WTC11 (cell line): ENCODE results near the gene CRIP2. TPM values are rescaled to one million over a fixed set of nuclear protein-coding genes. Genes with fewer than 3 reads are reported as not detected.

Experiments
- ATAC-seq: fragments of 200-7000 bp; cut with Tn5 transposase; 2 replicates; pipeline ENCODE4 v1.10.0; 2021; ENCODE audit warnings: mild to moderate bottlenecking, moderate library complexity
- CTCF ChIA-PET: fragments of 300-600 bp; sonication (Branson Sonifier 250); formaldehyde crosslinking; loops from one replicate; lab custom pipeline; 2021; ENCODE audit warnings: antibody characterized with exemption; lab: Charles Lee
- POLR2A ChIA-PET: fragments of 350-600 bp; sonication (Branson Sonifier 250); formaldehyde crosslinking; loops from one replicate; lab custom pipeline; 2021; ENCODE audit warnings: antibody characterized with exemption; lab: Charles Lee
- DNase-seq: peaks from one replicate; pipeline ENCODE4 v3.0.0; 2021; ENCODE audit warnings: low spot score
- H3K27ac Mint-ChIP-seq: 2 replicates; pipeline ENCODE4 v1.8.0; 2021; ENCODE audit warnings: mixed read lengths
- H3K27me3 Mint-ChIP-seq: 2 replicates; pipeline ENCODE4 v1.8.0; 2021; ENCODE audit warnings: low read depth, mild to moderate bottlenecking, moderate library complexity, mixed read lengths
- H3K36me3 Mint-ChIP-seq: 2 replicates; pipeline ENCODE4 v1.8.0; 2021; ENCODE audit warnings: mixed read lengths
- H3K4me1 Mint-ChIP-seq: 2 replicates; pipeline ENCODE4 v1.8.0; 2022; ENCODE audit warnings: mixed read lengths
- H3K4me3 Mint-ChIP-seq: 2 replicates; pipeline ENCODE4 v1.8.0; 2021; ENCODE audit warnings: mild to moderate bottlenecking, moderate library complexity, mixed read lengths
- H3K9me3 Mint-ChIP-seq: 2 replicates; pipeline ENCODE4 v1.8.0; 2021; ENCODE audit warnings: mixed read lengths
- ESRRA ChIP-seq: sonication (generic); formaldehyde crosslinking; IDR thresholded peaks from 2 replicates; pipeline ENCODE4 v1.8.1; 2022; ENCODE audit warnings: mild to moderate bottlenecking, missing genetic modification reagents, borderline replicate concordance
- ETV6 ChIP-seq: sonication (generic); formaldehyde crosslinking; IDR thresholded peaks from 2 replicates; pipeline ENCODE4 v1.8.1; 2022; ENCODE audit warnings: mild to moderate bottlenecking, missing genetic modification reagents
- FOXP1 ChIP-seq: sonication (generic); formaldehyde crosslinking; IDR thresholded peaks from 2 replicates; pipeline ENCODE4 v1.8.0; 2022; ENCODE audit warnings: missing genetic modification reagents, mild to moderate bottlenecking, moderate library complexity, borderline replicate concordance
- GABPB1 ChIP-seq: sonication (generic); formaldehyde crosslinking; IDR thresholded peaks from 2 replicates; pipeline ENCODE4 v1.8.1; 2023; ENCODE audit warnings: mild to moderate bottlenecking, missing genetic modification reagents
- MYBL2 ChIP-seq: sonication (generic); formaldehyde crosslinking; IDR thresholded peaks from 2 replicates; pipeline ENCODE4 v1.8.1; 2023; ENCODE audit warnings: mild to moderate bottlenecking, moderate library complexity, missing genetic modification reagents
- NFE2L1 ChIP-seq: sonication (generic); formaldehyde crosslinking; IDR thresholded peaks from 2 replicates; pipeline ENCODE4 v1.8.1; 2023; ENCODE audit warnings: missing genetic modification reagents
- NFYB ChIP-seq: sonication (generic); formaldehyde crosslinking; conservative IDR thresholded peaks from 2 replicates; pipeline ENCODE4 v1.8.0; 2022; ENCODE audit warnings: low read depth, missing genetic modification reagents
- NR1H2 ChIP-seq: sonication (generic); formaldehyde crosslinking; IDR thresholded peaks from 2 replicates; pipeline ENCODE4 v1.9.0; 2021; ENCODE audit warnings: mild to moderate bottlenecking, moderate library complexity, missing genetic modification reagents
- NR2C2 ChIP-seq: sonication (generic); formaldehyde crosslinking; IDR thresholded peaks from 2 replicates; pipeline ENCODE4 v1.8.0; 2022; ENCODE audit warnings: mild to moderate bottlenecking, missing genetic modification reagents
- SP1 ChIP-seq: sonication (generic); formaldehyde crosslinking; conservative IDR thresholded peaks from 2 replicates; pipeline ENCODE4 v1.8.1; 2022; ENCODE audit warnings: missing genetic modification reagents
- TCF7 ChIP-seq: sonication (generic); formaldehyde crosslinking; IDR thresholded peaks from 2 replicates; pipeline ENCODE4 v1.8.0; 2022; ENCODE audit warnings: mild to moderate bottlenecking, low read depth, missing genetic modification reagents, moderate library complexity
- TEAD1 ChIP-seq: sonication (generic); formaldehyde crosslinking; IDR thresholded peaks from 2 replicates; pipeline ENCODE4 v1.8.0; 2022; ENCODE audit warnings: mild to moderate bottlenecking, missing genetic modification reagents
- ZNF121 ChIP-seq: sonication (generic); formaldehyde crosslinking; IDR thresholded peaks from 2 replicates; pipeline ENCODE4 v1.8.0; 2023; ENCODE audit warnings: missing genetic modification reagents
- ZNF263 ChIP-seq: sonication (generic); formaldehyde crosslinking; IDR thresholded peaks from 2 replicates; pipeline ENCODE4 v1.8.1; 2022; ENCODE audit warnings: low read depth, mild to moderate bottlenecking, moderate library complexity, missing genetic modification reagents
- ZNF317 ChIP-seq: sonication (generic); formaldehyde crosslinking; IDR thresholded peaks from 2 replicates; pipeline ENCODE4 v1.8.1; 2023; ENCODE audit warnings: low read depth, mild to moderate bottlenecking, moderate library complexity, missing genetic modification reagents, borderline replicate concordance
- ZNF396 ChIP-seq: fragments of 250-450 bp; sonication (Bioruptor Pico); IDR thresholded peaks from 2 replicates; pipeline ENCODE4 v1.8.0; 2021; ENCODE audit warnings: mild to moderate bottlenecking, moderate library complexity, borderline replicate concordance
- ZNF416 ChIP-seq: fragments of 250-450 bp; sonication (Bioruptor Pico); IDR thresholded peaks from 2 replicates; pipeline ENCODE4 v1.9.0; 2021; ENCODE audit warnings: mild to moderate bottlenecking, inconsistent platforms
- total RNA-seq: library from RNA; stranded (reverse); gene quantifications from 3 replicates; pipeline ENCODE4 v1.2.3, GENCODE V29; 2021
- TF ChIP-seq, protein P1 (sequence below): sonication (generic); formaldehyde crosslinking; conservative IDR thresholded peaks from 2 replicates; pipeline ENCODE4 v1.8.1; 2022; ENCODE audit warnings: mild to moderate bottlenecking, missing genetic modification reagents
- TF ChIP-seq, protein P2 (sequence below): sonication (generic); formaldehyde crosslinking; IDR thresholded peaks from 2 replicates; pipeline ENCODE4 v1.8.0; 2022; ENCODE audit warnings: mild to moderate bottlenecking, missing genetic modification reagents
- TF ChIP-seq, protein P3 (sequence below): fragments of 250-450 bp; sonication (Bioruptor Pico); IDR thresholded peaks from 2 replicates; pipeline ENCODE4 v1.8.0; 2021; ENCODE audit warnings: mild to moderate bottlenecking
- TF ChIP-seq, protein P4 (sequence below): sonication (generic); formaldehyde crosslinking; IDR thresholded peaks from 2 replicates; pipeline ENCODE4 v1.8.0; 2023; ENCODE audit warnings: missing genetic modification reagents
- TF ChIP-seq, protein P5 (sequence below): sonication (generic); formaldehyde crosslinking; IDR thresholded peaks from 2 replicates; pipeline ENCODE4 v1.8.1; 2023; ENCODE audit warnings: mild to moderate bottlenecking, missing genetic modification reagents, moderate library complexity

Gene CRIP2
- total RNA-seq, 1 experiment from 2014 or later, result 5.4 TPM

DNA sequence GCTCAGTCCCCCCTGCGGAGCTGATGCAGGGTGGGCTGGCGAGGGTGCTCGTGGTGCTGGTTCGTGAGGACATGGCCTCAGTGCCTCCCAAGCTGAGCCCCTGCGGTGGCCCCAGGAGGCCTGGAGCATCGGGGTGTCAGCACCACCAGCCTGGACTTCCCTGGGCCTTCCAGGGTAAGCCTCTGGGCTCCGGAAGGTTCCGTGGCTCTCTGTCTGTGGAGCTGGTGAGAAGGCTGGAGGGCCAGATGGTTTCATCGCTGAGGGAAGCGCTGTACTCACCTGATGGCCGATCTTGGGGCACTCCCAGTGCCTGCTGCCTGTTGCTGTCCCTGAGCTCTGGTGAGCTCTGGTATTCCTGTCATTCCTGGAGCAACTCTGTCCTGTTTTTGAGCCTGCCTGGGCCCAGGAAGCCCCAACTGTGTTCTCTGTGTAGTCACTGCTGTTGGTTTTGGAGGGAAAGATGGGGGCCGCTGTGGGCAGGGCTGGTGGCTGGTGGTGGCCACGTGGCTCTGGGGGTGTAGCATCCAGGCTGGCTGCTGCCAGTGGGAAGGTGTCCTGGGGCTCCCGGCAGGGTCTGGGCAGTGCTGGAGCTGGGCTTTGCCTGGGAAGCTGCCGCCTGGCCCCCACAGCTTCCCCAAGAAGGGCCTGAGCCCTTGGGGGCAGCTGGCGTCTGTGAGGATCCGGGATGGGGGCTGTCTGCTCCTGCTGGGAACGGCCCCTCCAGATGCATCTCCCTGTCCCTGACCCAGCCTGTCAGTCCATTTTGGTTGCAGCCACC is 36.7 kb upstream of the CRIP2 start:
- POLR2A ChIA-PET, result interaction anchor here (0.6 kb wide), 1 partner anchor 92 kb away, joined by 7 read pairs; no protein-coding TSS in a partner anchor
- H3K27me3 Mint-ChIP-seq, result no peaks in the 10 kb centered on the region
- CTCF ChIA-PET, result interaction anchor here (1.0 to 1.4 kb wide), 3 partner anchors 11 to 67 kb away, joined by 3 to 6 read pairs (median 3); no protein-coding TSS in a partner anchor

DNA sequence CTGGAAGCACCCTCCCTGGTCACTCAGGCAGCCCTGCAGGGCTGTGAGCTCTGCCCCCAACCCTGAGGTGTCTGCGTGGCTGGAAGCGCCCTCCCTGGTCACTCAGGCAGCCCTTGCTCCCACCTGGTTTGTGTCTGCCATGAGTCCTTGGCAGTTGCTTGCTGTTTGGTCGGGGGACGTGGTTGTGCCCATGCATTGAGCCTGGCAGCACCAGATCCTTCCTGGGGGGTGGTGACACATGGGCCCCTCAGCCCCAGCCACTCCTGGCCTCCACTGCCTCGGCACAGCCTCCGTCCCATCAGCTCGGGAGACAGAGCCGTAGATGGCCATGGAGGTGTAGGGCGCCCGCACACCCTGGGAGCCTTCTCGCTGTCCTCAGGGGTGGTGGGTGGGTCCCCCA is 35.4 kb upstream of the CRIP2 start:
- ChIA-PET CTCF (interaction anchor here (0.7 to 2.0 kb wide), 3 partner anchors 9 to 41 kb away, joined by 3 to 8 read pairs (median 3); no protein-coding TSS in a partner anchor), POLR2A (no interaction called here)
- DNase-seq, result no peak
- Mint-ChIP-seq H3K27ac (no peak overlapping the region), H3K4me3 (no peak overlapping the region), H3K4me1 (peaks cover 2% of the 10 kb centered on the region; the same call in 1 of the 2 replicates), H3K36me3 (peaks cover 20% of the 10 kb centered on the region), H3K27me3 (no peaks in the 10 kb centered on the region), H3K9me3 (no peaks in the 10 kb centered on the region)
- TF ChIP-seq NR1H2 (CRISPR knock-in tag) (no peak), ZNF121 (CRISPR knock-in tag) (no peak), ETV6 (CRISPR knock-in tag) (no peak), NFE2L1 (CRISPR knock-in tag) (no peak), ZNF263 (CRISPR knock-in tag) (no peak), NFYB (CRISPR knock-in tag) (no peak)
- TF ChIP-seq, protein P1, sequence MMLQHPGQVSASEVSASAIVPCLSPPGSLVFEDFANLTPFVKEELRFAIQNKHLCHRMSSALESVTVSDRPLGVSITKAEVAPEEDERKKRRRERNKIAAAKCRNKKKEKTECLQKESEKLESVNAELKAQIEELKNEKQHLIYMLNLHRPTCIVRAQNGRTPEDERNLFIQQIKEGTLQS, result no peak
- TF ChIP-seq, all 79 proteins: peak for 0
- ATAC-seq, result no peak

More for the DNA sequence above, 36.7 kb upstream of the CRIP2 start:
- Mint-ChIP-seq H3K4me1 (peaks cover 8% of the 10 kb centered on the region), H3K27ac (no peak overlapping the region), H3K4me3 (no peak overlapping the region), H3K9me3 (no peaks in the 10 kb centered on the region), H3K36me3 (peaks cover 15% of the 10 kb centered on the region)
- ATAC-seq (no peak), DNase-seq (no peak)
- TF ChIP-seq ZNF317, result no peak
- TF ChIP-seq, protein P2, sequence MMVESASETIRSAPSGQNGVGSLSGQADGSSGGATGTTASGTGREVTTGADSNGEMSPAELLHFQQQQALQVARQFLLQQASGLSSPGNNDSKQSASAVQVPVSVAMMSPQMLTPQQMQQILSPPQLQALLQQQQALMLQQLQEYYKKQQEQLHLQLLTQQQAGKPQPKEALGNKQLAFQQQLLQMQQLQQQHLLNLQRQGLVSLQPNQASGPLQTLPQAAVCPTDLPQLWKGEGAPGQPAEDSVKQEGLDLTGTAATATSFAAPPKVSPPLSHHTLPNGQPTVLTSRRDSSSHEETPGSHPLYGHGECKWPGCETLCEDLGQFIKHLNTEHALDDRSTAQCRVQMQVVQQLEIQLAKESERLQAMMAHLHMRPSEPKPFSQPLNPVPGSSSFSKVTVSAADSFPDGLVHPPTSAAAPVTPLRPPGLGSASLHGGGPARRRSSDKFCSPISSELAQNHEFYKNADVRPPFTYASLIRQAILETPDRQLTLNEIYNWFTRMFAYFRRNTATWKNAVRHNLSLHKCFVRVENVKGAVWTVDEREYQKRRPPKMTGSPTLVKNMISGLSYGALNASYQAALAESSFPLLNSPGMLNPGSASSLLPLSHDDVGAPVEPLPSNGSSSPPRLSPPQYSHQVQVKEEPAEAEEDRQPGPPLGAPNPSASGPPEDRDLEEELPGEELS (CRISPR knock-in tag), result no peak
- TF ChIP-seq ZNF416 (CRISPR knock-in tag), result no peak
- TF ChIP-seq TEAD1 (CRISPR knock-in tag), result no peak
- TF ChIP-seq ZNF396 (CRISPR knock-in tag), result no peak
- no peak for TF ChIP-seq FOXP1 (CRISPR knock-in tag)
- TF ChIP-seq, protein P3, sequence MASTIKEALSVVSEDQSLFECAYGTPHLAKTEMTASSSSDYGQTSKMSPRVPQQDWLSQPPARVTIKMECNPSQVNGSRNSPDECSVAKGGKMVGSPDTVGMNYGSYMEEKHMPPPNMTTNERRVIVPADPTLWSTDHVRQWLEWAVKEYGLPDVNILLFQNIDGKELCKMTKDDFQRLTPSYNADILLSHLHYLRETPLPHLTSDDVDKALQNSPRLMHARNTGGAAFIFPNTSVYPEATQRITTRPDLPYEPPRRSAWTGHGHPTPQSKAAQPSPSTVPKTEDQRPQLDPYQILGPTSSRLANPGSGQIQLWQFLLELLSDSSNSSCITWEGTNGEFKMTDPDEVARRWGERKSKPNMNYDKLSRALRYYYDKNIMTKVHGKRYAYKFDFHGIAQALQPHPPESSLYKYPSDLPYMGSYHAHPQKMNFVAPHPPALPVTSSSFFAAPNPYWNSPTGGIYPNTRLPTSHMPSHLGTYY (CRISPR knock-in tag), result no peak
- TF ChIP-seq SP1 (CRISPR knock-in tag), result no peak
- TF ChIP-seq, protein P4, sequence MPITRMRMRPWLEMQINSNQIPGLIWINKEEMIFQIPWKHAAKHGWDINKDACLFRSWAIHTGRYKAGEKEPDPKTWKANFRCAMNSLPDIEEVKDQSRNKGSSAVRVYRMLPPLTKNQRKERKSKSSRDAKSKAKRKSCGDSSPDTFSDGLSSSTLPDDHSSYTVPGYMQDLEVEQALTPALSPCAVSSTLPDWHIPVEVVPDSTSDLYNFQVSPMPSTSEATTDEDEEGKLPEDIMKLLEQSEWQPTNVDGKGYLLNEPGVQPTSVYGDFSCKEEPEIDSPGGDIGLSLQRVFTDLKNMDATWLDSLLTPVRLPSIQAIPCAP (CRISPR knock-in tag), result no peak
- TF ChIP-seq, protein P5, sequence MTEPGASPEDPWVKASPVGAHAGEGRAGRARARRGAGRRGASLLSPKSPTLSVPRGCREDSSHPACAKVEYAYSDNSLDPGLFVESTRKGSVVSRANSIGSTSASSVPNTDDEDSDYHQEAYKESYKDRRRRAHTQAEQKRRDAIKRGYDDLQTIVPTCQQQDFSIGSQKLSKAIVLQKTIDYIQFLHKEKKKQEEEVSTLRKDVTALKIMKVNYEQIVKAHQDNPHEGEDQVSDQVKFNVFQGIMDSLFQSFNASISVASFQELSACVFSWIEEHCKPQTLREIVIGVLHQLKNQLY, result no peak
- TF ChIP-seq MYBL2 (CRISPR knock-in tag), result no peak
- no peak for TF ChIP-seq TCF7
- no peak for TF ChIP-seq ESRRA (CRISPR knock-in tag)
- TF ChIP-seq GABPB1 (CRISPR knock-in tag), result no peak
- TF ChIP-seq NR2C2 (CRISPR knock-in tag), result no peak
- TF ChIP-seq NFYB (CRISPR knock-in tag), result no peak
